ENCODE results near the gene GNAT1.
A peak's percentile ranks its signal among the peaks of the same experiment; 100 is the strongest.

GNAT1 gene

DNA sequence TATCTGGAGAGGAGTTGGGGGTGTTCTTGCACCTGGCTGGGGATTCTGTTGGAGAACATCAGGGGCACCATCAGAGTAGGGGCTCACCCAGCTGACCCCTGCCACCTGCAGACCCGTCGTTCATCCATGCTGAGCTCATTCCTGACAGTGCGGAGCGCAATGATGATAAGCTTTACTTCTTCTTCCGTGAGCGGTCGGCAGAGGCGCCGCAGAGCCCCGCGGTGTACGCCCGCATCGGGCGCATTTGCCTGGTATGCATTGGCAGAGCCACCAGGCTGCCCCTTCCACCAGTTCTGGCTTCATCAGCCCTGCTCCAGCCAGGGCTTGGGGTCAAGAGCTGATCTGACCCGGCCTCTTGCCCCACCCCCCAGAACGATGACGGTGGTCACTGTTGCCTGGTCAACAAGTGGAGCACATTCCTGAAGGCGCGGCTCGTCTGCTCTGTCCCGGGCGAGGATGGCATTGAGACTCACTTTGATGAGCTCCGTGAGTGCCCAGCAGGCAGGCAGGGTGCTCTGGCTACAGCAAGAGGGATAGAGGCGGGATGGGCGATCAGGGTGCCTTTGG, 8.8 kb upstream of the GNAT1 start:
- no peak for DNase-seq

DNA sequence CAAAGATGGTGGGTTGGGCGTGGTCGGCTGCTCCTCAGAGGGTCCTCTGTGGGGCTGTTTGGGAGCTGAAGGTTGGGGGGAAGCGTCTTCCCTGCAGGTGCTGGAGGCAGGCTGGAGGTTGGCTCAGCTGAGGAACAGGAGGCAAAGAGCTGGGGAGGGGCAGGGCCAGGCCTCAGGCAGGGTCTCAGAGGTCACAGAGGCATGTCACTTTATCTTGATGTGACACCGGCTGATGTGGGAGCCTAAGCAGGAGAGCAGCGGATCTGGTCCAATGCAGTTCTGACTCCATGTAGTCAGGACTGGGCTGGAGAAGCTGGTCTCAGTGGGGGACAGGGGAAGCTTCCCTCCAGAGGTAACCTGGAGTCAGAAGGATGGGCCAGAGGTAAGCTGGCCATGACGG, 7.7 kb upstream of the GNAT1 start:
- no peak for DNase-seq

DNA sequence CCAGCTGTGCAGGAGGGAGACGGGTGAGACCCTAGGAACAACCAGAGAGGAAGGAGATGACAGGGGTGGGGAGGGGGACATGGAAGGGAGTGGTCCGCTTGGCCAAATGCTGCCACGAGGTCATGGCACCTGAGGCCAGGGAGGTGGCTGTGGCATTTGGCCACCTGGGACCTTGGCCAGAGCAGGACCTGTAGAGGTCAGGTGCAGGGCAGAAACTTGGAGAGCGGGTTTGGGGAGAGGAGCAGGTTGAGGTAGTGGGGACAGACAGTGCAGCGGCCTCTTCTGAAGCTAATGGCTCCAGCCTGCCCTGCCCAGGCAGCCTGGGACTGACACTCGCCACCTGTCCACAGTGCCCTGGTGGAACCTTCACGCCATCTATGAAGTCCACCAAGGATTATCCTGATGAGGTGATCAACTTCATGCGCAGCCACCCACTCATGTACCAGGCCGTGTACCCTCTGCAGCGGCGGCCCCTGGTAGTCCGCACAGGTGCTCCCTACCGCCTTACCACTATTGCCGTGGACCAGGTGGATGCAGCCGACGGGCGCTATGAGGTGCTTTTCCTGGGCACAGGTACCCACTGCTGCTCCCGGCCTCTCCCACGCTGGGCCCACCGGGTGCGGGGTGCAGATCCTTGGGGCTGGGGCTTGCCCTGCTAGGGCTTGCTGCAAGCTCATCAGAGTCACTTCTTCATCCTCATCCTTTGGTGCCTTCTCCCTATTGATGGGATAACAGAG, 7.0 kb upstream of the GNAT1 start:
- DNase-seq = no peak

DNA sequence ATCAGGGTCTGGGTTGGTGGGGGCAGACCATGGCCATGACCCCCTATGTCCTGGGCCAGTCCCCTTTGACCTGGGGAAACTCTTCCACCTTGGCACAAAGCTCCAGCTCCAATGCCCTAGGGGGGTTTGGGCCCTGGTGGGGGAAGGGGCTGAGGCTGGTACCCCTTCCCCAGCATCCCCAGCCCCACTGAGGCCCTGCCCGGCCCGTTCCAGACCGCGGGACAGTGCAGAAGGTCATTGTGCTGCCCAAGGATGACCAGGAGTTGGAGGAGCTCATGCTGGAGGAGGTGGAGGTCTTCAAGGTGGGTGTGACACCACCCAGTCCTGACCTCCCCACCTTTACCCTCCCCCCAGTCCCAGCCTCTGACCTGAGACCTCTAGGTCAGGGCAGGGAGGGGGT, 6.2 kb upstream of the GNAT1 start:
- DNase-seq = no peak

DNA sequence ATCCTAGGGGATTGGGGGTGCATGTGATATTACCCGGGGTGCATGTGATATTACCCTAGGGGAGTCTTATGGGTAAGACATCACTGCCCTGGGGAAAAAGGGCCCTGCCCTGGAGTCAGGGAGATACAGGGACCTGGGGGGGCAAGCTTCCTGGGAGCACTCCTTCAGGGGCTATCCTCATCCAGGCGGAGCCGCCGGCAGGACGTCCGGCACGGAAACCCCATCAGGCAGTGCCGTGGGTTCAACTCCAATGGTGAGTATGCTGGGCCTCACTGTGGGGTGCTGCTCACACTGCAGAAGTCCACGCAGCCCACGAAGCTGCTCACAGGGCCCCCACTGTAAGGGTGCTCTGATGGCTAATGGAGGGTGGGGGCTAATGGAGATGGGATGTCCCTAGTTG, 5.3 kb upstream of the GNAT1 start:
- no peak for DNase-seq

DNA sequence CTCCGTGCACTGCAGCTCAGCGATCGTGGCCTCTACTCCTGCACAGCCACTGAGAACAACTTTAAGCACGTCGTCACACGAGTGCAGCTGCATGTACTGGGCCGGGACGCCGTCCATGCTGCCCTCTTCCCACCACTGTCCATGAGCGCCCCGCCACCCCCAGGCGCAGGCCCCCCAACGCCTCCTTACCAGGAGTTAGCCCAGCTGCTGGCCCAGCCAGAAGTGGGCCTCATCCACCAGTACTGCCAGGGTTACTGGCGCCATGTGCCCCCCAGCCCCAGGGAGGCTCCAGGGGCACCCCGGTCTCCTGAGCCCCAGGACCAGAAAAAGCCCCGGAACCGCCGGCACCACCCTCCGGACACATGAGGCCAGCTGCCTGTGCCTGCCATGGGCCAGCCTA, 3.7 kb upstream of the GNAT1 start:
- no peak for DNase-seq

DNA sequence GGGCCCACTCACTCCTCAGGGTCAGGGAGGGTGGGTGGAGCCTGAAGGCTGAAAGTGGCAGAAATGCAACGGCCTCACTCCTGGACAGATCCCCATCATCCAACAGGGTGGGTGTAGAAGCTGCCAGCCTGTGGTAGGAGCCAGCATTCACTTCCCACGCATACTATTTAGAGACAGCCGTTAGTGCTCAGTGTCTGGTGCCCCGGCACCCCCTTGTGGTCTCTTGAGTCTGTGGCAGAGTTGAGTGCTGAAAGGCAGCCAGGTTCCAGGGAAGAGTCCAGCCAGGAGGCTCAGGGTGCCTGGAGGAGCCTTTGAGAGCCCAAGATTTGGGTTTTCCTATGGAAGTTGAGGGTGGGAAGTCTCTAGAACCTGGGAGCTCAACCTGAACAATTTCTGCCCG, 2.1 kb upstream of the GNAT1 start:
- DNase-seq = peak; percentile 92

DNA sequence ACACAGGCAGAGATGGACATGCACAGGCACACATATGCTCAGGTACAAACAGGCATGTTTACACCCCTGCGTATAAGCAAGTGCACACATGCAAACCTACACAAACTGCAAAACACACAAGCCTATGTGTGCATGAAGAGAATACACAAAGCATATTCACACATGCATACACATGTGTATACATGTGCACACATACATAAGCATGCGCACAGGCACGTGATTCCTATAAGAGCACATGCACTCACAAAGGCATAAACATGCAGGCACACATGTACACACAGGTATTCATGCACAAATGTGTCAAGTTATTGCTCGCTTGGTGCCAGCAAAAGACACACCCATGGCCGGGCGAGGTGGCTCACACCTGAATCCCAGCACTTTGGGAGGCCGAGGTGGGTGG, 1.4 kb upstream of the GNAT1 start:
- DNase-seq = no peak

DNA sequence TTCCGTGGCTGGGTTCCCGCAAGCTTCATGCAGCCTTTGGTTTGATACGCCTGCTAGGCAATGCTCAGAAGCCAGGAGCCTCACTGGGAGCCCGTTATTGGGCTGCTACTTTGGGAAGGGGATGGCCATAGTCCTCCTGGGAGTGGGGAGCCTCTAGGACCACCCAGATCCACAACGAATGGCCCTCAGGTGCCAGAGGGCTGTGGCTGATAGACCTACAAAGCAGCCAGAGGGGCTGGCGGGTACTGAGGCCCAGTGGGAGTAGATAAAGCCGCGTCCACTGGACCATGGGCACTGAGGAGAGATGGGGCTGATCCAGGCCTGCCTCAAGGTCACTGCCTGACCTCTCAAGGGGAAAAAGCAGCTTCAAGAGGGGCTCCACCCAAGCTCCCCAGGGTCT, 714 bp downstream of the GNAT1 start:
- DNase-seq = no peak

DNA sequence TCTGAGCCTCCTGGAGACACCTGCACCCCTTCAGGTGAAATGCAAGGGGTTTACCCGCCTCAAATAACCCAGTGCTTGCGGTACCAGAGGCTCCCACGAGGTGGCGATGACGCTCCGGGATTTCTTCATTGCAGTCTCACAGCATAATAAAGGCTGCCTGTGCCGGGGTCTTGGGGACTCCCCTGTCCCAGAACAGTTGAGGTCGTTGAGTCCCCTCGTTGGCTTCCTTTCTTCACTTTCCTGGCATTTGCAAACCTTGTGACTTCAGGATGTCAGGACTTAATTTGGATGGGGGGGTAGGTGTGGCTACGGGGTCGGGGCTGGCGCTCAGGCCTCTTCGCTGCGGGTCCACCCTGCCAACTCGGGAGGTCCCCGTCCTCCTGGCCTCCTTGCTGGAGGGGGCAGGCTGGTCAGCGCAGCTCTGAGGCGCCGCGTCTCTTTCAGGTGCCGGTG, 1.3 kb downstream of the GNAT1 start:
- DNase-seq = peak; percentile 94

DNA sequence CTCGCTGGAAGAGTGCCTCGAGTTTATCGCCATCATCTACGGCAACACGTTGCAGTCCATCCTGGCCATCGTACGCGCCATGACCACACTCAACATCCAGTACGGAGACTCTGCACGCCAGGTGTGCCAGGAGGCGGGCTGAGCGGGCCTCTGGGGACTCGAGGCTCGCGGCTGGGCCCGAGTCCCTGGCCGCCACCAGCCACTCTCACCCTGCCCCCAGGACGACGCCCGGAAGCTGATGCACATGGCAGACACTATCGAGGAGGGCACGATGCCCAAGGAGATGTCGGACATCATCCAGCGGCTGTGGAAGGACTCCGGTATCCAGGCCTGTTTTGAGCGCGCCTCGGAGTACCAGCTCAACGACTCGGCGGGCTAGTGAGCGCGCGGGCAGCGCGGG, 1.9 kb downstream of the GNAT1 start:
- DNase-seq = no peak

DNA sequence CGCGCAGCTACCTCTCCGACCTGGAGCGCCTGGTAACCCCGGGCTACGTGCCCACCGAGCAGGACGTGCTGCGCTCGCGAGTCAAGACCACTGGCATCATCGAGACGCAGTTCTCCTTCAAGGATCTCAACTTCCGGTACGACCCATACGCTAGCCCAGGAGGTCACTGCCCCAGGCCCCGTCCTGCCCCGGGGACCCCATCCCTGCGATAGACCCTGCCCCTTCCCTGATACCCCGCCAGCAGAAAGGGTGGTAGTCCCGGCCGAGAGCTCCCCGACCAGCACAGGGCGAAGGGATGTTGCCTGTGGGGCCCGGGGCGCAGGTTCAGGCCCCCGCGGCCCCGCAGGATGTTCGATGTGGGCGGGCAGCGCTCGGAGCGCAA, 2.3 kb downstream of the GNAT1 start:
- DNase-seq = no peak

DNA sequence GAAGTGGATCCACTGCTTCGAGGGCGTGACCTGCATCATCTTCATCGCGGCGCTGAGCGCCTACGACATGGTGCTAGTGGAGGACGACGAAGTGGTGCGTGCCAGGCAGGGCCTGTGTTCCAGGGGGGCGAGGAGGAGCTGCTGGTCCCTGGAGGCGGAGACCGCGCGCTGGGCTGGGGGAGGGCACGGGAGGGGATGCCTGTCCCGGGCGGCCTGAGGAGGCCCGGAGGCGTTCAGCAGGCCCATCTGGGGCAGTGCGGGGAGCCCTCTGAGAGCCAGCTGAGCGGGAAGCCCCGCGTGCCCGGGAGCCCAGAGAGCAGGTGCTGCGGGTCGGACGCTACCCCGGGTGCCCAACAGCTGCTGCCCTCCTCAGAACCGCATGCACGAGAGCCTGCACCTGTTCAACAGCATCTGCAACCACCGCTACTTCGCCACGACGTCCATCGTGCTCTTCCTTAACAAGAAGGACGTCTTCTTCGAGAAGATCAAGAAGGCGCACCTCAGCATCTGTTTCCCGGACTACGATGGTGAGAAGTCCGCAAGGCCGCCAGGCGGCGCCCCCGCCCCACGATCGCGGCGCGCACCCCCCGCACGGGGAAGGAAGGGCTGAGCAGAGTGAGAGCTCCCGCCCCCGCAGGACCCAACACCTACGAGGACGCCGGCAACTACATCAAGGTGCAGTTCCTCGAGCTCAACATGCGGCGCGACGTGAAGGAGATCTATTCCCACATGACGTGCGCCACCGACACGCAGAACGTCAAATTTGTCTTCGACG, 2.9 kb downstream of the GNAT1 start:
- DNase-seq = peak; percentile 85

DNA sequence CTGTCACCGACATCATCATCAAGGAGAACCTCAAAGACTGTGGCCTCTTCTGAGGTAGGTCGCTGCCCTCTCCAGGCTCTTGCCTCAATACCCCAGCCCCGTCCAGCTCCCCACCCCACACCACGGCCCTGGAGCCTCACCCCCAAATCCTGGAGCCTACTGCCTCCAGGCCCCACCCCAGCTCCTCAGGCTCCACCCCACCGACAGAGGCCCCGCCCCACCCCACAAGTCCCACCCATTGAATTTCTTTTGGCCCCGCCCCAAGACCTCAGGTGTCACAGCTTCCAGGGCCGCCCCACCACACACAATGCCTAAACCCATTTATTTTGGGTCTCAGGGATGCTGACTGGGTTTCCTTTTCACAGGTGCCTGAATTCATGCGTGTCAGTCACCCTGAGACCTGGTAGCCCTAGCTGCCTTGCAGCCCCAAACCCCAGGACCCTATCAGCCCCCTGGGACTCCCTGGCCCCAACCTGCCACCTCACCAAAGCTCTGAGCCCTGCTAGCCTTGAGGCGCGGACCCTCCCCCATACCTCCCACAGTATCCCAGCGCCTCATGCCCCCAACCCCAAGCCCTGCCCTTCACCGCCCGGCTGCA, 3.6 kb downstream of the GNAT1 start:
- DNase-seq = no peak

DNA sequence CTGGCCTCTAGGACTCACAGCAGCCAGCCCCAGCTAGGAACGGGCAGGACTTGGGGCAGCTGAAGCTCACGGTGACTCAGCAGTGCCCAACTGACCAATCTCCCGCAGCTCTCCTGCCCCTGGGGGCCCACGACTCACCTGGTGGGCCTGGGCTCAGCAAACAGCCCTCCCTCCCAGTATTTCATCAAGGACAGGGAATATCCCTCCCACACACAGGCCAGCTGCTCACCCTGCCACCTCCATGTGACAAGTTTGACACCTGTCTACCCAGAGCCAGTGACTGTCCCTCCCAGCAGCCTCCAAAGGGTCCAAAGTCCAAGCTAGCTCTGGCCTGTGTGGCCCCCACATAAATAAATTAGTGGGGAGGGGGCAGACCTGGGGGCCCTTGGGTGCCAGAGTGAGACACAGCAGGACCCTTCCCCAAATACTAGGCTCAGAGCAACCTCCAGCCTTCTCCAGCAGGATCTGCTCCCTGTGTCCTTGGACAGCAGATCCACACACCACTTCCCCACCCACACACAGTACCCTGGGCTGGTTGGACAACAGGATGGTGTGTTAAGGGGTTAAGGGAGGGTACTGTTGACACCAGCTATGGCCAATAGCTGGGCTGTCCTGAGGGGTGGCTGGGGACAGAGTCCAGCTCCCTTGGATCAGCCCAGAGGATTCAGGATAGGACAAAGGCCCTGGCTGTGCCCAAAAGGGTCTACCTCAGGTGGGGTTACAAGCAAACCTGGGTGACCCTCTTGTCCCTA, 4.3 kb downstream of the GNAT1 start:
- no peak for DNase-seq

DNA sequence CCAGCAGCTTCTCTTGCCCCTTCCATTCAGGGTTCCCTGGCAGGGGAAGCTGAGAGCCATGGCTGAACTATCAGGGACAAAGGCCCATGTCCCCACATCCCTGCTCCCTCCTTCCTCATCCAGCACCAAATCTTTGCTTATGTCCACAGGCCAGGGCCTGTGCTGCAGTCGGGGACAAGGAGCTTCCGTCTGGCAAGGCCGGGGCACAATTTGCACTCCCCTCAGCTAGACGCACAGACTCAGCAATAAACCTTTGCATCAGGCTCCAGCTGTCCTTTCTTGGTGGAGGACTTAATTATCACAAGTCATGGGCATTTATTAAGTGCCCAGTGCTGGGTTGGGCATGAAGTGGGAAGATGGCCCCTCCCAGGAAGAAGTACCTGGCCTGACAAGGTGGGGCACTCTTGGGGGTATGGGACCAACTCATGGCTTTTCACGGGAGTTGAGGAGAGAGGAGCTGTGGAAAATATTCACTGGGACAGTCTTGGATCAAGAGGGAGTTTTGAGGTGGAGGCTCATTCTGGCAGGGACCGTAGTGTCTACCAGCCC, 4.9 kb downstream of the GNAT1 start:
- no peak for DNase-seq

DNA sequence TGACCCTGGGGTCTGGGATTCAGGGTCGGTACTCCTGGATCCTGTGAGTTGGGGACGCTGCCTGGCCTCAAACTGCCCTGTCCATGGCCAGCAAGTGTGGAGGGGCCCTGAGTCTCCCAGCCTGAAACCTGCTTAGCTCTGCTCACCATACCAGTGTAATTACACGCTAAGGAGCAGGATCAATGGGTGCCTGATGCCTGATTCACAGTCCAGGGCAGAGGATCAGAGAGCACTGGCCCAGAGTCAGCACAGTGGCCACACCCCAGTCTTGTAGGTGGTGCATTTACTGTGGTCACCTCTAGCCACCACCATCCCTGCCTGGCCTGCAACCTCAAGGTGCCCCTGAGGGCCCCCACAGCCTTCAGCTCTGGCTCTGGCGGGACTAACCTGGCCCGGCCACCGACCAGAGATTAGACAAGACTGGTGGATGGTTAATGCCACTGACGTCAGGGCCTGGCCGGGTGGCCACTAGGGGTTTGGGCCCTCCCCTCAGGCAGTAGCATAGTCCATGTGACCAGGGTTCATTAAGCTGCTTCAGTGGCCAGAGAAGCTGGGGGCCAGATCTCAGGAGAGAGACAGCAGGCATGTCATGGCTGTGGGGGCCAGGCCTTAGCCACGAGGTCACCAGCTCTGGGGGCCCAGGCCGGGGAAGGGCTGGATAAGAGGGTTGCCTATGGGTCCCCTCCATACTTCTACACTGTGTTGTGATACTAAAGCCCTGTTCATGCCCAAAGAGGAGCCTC, 10.3 kb downstream of the GNAT1 start:
- peak; percentile 55 for DNase-seq

DNA sequence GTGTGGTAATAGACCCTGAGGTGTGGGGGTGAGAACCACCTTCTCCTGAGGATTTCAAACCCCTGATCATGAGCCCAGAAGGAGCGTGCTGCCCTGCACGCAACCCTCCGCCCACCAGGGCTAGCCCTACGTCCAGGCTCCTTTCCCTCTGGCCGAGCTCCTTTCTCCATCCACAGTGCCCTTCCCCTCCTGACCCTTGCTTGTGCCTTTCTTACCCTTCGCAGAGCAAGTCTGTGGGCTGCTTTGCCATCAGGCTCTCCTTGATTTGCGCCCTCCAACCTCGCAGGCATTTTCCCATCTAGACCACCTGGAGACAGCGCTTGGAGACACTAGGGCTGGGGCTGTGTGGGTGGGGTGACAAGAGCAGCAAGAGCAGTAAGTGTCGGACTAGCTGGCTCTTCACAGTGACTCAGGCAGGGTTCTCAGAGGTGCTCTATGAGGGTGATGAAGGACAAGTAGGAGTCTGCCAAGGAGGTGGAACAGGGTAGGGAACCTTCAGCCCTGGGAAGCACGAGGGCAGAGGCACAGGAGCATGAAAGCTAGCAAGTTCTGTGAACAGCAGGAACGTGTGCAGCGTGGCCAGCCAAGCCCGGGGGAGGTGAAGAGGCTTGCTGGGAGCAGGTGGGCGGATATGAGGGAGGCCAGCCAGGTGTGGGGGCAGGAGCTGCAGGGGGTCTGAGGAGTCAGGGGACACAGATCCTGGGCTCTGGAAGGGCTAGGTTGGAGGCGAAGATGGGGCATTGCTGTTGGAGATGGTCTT, 11.1 kb downstream of the GNAT1 start:
- no peak for DNase-seq

DNA sequence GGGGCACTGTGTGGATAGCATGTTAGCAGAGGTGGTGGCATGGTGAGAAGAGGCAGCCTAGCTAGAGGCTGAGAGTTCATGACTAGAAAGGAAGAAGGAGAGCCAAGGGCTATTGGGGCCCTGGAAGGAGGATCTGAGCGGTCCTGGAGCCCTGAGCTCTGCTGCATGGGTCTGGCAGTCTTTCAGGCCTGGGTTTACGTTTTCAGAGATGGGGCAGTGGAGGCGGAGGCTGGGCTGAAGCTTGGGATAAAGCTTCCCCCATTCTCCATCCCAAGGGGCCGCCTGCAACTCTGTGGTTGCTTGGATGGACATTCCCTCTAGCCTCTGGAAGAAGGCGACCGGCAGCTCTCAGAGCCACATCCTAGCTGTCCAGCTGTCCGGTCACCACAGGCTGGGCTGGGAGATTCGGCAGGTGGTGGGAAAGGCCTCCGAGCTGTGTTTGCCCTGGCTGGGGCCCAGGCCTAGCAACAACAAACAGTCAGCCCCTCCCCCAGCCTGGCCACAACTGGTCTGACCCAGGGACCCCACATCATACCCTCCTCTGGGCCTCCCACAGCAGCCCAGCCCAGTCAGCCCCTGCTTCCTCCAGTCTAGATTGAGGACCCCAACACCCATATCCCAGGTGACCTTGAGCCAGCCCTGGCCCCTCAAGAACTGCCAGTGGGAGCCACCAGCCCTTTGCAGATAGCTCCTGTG, 11.9 kb downstream of the GNAT1 start:
- no peak for DNase-seq
